ENCODE measurements around the gene PTRH1. TPM values are rescaled to one million over a fixed set of nuclear protein-coding genes. Genes with fewer than 3 reads are reported as not detected.

PTRH1 gene
- total and polyA plus RNA-seq, 7 donors = 7.9 to 44.6 (median 21.8) TPM

DNA sequence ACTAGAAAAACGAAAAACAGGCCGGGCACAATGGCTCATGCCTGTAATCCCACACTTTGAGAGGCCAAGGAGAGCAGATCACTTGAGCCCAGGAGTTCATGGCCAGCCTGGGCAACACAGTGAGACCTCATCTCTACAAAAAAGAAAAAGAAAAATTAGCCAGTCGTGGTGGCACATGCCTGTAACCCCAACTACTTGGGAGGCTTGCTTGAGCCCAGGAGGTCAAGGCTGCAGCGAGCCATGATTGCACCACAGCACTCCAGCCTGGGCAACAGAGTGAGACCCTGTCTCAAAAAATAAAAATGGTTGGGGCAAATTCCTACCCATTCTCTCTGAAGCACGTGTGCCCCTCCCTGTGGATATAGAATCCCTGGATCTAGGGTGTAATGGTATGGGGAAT, 17.1 kb downstream of the PTRH1 start:
- TF ChIP-seq, protein P1, sequence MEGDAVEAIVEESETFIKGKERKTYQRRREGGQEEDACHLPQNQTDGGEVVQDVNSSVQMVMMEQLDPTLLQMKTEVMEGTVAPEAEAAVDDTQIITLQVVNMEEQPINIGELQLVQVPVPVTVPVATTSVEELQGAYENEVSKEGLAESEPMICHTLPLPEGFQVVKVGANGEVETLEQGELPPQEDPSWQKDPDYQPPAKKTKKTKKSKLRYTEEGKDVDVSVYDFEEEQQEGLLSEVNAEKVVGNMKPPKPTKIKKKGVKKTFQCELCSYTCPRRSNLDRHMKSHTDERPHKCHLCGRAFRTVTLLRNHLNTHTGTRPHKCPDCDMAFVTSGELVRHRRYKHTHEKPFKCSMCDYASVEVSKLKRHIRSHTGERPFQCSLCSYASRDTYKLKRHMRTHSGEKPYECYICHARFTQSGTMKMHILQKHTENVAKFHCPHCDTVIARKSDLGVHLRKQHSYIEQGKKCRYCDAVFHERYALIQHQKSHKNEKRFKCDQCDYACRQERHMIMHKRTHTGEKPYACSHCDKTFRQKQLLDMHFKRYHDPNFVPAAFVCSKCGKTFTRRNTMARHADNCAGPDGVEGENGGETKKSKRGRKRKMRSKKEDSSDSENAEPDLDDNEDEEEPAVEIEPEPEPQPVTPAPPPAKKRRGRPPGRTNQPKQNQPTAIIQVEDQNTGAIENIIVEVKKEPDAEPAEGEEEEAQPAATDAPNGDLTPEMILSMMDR (IDR thresholded peaks at IDR 0.05) = no peak
- intact Hi-C loops (cut with DNase I) = loop anchor here in 1 of 2 donors (2.0 kb wide), 1 partner anchor 14 kb away; no protein-coding TSS in a partner anchor
- DNase-seq (no peak), ATAC-seq (no peak)
- WGBS, 3 donors = 88 to 96% (median 92%) methylated on average over 5 of the region's 5 CpGs
- Histone ChIP-seq H3K36me3 (ENCODE audit: insufficient read depth in 1 of 2, low read depth in 1 of 2) (no peaks in the 10 kb centered on the region), H3K9me3 (no peaks in the 10 kb centered on the region), H3K27ac (peak overlapping the region; percentile 88), H3K27me3 (ENCODE audit: insufficient read depth in 3 of 3, low read length in 2 of 3) (no peaks in the 10 kb centered on the region), H3K4me1 (peaks cover 19% of the 10 kb centered on the region), H3K4me3 (no peak overlapping the region)

DNA sequence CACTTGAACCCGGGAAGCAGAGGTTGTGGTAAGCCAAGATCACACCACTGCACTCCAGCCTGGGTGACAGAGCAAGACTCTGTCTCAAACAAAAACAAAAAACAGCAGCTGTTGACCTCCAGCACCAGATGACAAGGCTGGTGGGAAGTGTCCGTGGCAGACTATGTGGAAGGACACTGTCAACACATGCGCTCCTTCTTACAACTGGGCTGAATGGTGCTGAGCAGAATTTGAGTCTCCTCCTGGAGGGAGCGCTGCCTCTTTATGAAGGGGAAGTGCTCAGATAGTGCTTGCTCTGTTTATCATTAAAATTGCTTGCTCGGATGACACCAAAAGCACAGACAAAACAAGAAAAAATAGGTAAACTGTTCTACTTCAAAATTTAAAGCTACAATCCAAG, 17.9 kb downstream of the PTRH1 start:
- Histone ChIP-seq H3K36me3 (ENCODE audit: insufficient read depth in 1 of 2, low read depth in 1 of 2) (no peaks in the 10 kb centered on the region), H3K27ac (peak overlapping the region; percentile 88), H3K4me1 (peaks cover 19% of the 10 kb centered on the region), H3K4me3 (no peak overlapping the region), H3K9me3 (no peaks in the 10 kb centered on the region), H3K27me3 (ENCODE audit: insufficient read depth in 3 of 3, low read length in 2 of 3) (no peaks in the 10 kb centered on the region)
- TF ChIP-seq, protein P1 (IDR thresholded peaks at IDR 0.05) = no peak
- no peak for DNase-seq
- intact Hi-C loops (cut with DNase I) = no loop called here
- 55 to 73% (median 61%) methylated on average over 5 of the region's 5 CpGs for WGBS, 3 donors
- no peak for ATAC-seq

DNA sequence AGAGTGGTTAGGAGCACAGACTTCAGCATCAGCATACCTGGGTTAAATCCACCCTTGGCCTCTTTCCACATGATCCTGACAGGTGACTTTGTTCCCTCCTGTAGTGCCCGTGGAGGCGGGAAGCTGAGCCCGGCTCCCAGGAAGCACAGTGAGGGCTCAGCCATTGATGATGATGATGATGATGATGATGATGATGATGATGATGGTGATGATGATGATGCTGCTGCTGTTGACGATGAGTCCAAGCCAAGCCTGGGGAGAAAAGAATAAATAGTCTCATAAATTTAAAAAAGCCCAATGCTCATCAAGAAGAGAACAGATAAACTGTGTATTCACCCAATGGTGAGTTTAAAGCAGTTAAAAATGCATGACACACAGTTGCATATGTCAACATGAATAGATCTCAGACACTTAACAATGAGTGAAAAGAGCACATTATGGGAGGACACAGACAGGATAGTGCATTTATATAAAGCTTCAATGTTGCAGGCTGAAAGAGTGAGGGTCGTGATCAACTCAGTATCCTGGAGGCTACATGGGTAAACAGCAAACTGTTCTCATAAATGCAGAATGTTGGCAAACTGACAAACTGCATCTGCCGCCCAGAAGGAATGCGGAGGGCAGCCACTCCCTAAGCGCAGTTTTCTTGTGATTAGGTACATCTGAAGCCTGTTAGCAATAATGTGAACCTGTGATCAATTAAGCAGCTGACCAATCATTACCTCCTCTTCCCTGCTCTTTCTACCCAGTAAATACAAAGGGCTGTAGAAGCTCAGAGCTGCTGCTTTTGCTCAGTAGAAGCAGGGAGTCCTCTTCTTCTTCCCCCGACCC, 20.4 kb downstream of the PTRH1 start:
- intact Hi-C loops (cut with DNase I) = no loop called here
- H3K4me3 ChIP-seq = no peak overlapping the region
- H3K9me3 ChIP-seq = no peaks in the 10 kb centered on the region

DNA sequence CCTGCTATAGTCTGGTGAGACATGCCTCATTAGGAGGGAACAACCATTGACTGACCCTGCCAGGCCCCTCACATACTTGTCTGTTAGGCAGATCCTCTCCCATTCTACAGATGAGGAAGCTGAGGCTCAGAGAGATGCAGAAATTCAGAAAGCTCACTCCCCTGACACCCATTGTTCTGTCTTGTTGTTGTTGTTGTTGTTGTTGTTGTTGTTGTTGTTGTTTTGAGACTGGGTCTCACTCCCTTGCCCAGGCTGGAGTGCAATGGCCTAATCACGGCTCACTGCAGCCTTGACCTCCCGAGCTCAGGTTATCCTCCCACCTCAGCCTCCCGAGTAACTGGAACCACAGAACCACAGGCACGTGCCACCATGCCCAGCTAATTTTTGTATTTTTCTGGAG, 21.8 kb downstream of the PTRH1 start:
- Histone ChIP-seq H3K27me3 (ENCODE audit: insufficient read depth in 3 of 3, low read length in 2 of 3) (no peaks in the 10 kb centered on the region), H3K36me3 (ENCODE audit: insufficient read depth in 1 of 2, low read depth in 1 of 2) (peaks cover 0 to 17% of the 10 kb centered on the region in 2 donors), H3K27ac (no peak overlapping the region), H3K9me3 (no peaks in the 10 kb centered on the region), H3K4me1 (peaks cover under 1% of the 10 kb centered on the region), H3K4me3 (no peak overlapping the region)
- TF ChIP-seq, protein P1 (IDR thresholded peaks at IDR 0.05) = no peak
- intact Hi-C loops (cut with DNase I) = no loop called here
- DNase-seq = no peak
- 91 to 97% (median 94%) methylated on average over 4 of the region's 4 CpGs for WGBS, 3 donors
- ATAC-seq = no peak

More for the DNA sequence above, 20.4 kb downstream of the PTRH1 start:
- DNase-seq = no peak
- WGBS, 3 donors = 46 to 69% (median 55%) methylated on average over 9 of the region's 9 CpGs
- no peak for ATAC-seq
- Histone ChIP-seq H3K36me3 (ENCODE audit: insufficient read depth in 1 of 2, low read depth in 1 of 2) (peaks cover 0 to 11% of the 10 kb centered on the region in 2 donors), H3K27ac (no peak overlapping the region), H3K4me1 (peaks cover 12% of the 10 kb centered on the region), H3K27me3 (ENCODE audit: insufficient read depth in 3 of 3, low read length in 2 of 3) (no peaks in the 10 kb centered on the region)
- TF ChIP-seq, protein P1 (IDR thresholded peaks at IDR 0.05) = no peak
